ENCODE results near the gene TWF2. TPM values are rescaled to one million over a fixed set of nuclear protein-coding genes. Genes with fewer than 3 reads are reported as not detected.

TWF2 gene
- total and polyA plus RNA-seq, 2 of the 4 experiments (the other 2 are of a cell fraction): 111 to 145 TPM

GRCh38 chr3:52238193-52238760 lies 681 bp downstream of the TWF2 start:
- peak overlapping the region; percentile 95 for H3K4me2 ChIP-seq (ENCODE audit: low read depth, low read length)
- DNase-seq: peak; percentile 12
- peak overlapping the region; percentile 88 for H3K4ac ChIP-seq (ENCODE audit: low read depth, low read length)
- peak overlapping the region; percentile 87 for H3K27ac ChIP-seq (ENCODE audit: insufficient read depth, low read length)
- peak overlapping the region; percentile 95 to 96 for H4K8ac ChIP-seq (ENCODE audit: low read depth in 2 of 2, low read length in 2 of 2)
- no peak; the same call in 1 of the 2 replicates for ATAC-seq (ENCODE audit: low read depth)
- H2BK15ac ChIP-seq (ENCODE audit: low read depth, low read length): peak overlapping the region; percentile 6; the same call in 1 of the 3 replicates
- H3K36me3 ChIP-seq (ENCODE audit: control insufficient read depth, insufficient read depth, low read length): peaks cover 16% of the 10 kb centered on the region; the same call in 1 of the 2 replicates
- peaks cover 28% of the 10 kb centered on the region for H3K9me1 ChIP-seq (ENCODE audit: insufficient read depth, low read length)
- H3K4me1 ChIP-seq (ENCODE audit: control insufficient read depth, insufficient read depth, low read length): peaks cover 25% of the 10 kb centered on the region
- H3K79me1 ChIP-seq (ENCODE audit: low read depth in 1 of 2, low read length in 2 of 2): peaks cover 14 to 73% of the 10 kb centered on the region in 2 experiments
- no peaks in the 10 kb centered on the region for H3K9me3 ChIP-seq (ENCODE audit: control insufficient read depth, insufficient read depth, low read length)
- POLR2A ChIA-PET (ENCODE audit: unreplicated experiment): interaction anchor here (0.6 kb wide), 1 partner anchor 38 kb away, joined by 9 read pairs; no protein-coding TSS in a partner anchor
- WGBS, 2 experiments (ENCODE audit: extremely low coverage in 2 of 2, insufficient read length in 1 of 2): 10% methylated on average over 2 of the region's 11 CpGs; no CpG with 5 or more reads in 1 of the 2 experiments
- H3K4me3 ChIP-seq (ENCODE audit: insufficient read depth, low read depth, low read length): peak overlapping the region; percentile 83
- H2AK9ac ChIP-seq (replicated peaks; ENCODE audit: low read depth, low read length, poor library complexity): peak overlapping the region; percentile 99
- no TSS peak for BruUV-seq (replicated peaks)
- peak overlapping the region; percentile 59 for H3K56ac ChIP-seq (ENCODE audit: extremely low read depth, insufficient read depth, low read length)
- peak overlapping the region; percentile 98 for H3K14ac ChIP-seq (replicated peaks; ENCODE audit: low read depth, low read length)
- peak overlapping the region; percentile 96 for H3K23ac ChIP-seq (ENCODE audit: low read depth, low read length)
- H2AK5ac ChIP-seq (ENCODE audit: low read depth, low read length): peak overlapping the region; percentile 100
- H3K27me3 ChIP-seq (ENCODE audit: control insufficient read depth, insufficient read depth, low read length): no peaks in the 10 kb centered on the region
- H3K9ac ChIP-seq (ENCODE audit: low read depth, low read length): peak overlapping the region; percentile 92
- peak overlapping the region; percentile 39; the same call in 1 of the 2 replicates for H2BK120ac ChIP-seq (ENCODE audit: low read depth, low read length)
- in situ Hi-C loops (cut with MboI; ENCODE audit: low sequenced_read_pairs): no loop called here
- intact Hi-C loops (cut with micrococcal nuclease): loop anchor here (5.0 kb wide), 1 partner anchor 39 kb away; the partner anchor contains the start of gene WDR82
- H4K5ac ChIP-seq (ENCODE audit: low read depth, low read length): peak overlapping the region; percentile 77; the same call in 1 of the 2 replicates
- peak overlapping the region; percentile 97 for H2AFZ ChIP-seq (replicated peaks; ENCODE audit: low read length, poor library complexity)
- H2BK5ac ChIP-seq (ENCODE audit: low read depth, low read length, poor library complexity, severe bottlenecking): peak overlapping the region; percentile 92
- TF ChIP-seq BHLHE40 (IDR thresholded peaks at IDR 0.05; ENCODE audit: low read depth, low read length) (no peak), CEBPB (IDR thresholded peaks at IDR 0.05; ENCODE audit: low read depth, low read length) (no peak), CHD1 (IDR thresholded peaks at IDR 0.05; ENCODE audit: low read depth, low read length) (no peak), FOS (IDR thresholded peaks at IDR 0.05; ENCODE audit: low read depth, low read length) (no peak), RCOR1 (IDR thresholded peaks at IDR 0.05; ENCODE audit: insufficient replicate concordance, low read length) (no peak), MAZ (IDR thresholded peaks at IDR 0.05; ENCODE audit: borderline replicate concordance, low read depth, low read length) (no peak), MXI1 (IDR thresholded peaks at IDR 0.05; ENCODE audit: borderline replicate concordance, low read depth, low read length) (peak; percentile 34; the same call in 1 of the 2 replicates)
- peak overlapping the region; percentile 75 for H3K18ac ChIP-seq (ENCODE audit: low read depth, low read length)
- peak overlapping the region; percentile 91 for H4K91ac ChIP-seq (ENCODE audit: insufficient read depth, low read depth, low read length)
- dilution Hi-C loops (cut with HindIII; ENCODE audit: low sequenced_read_pairs, unreplicated experiment): no loop called here
- CTCF ChIA-PET: interaction anchor here (1.0 to 1.3 kb wide), 3 partner anchors 45 to 101 kb away, joined by 3 to 4 read pairs (median 3); no protein-coding TSS in a partner anchor
- H4K20me1 ChIP-seq (ENCODE audit: insufficient read depth, low read length): peaks cover 30% of the 10 kb centered on the region
- H2BK20ac ChIP-seq (ENCODE audit: low read depth, low read length): no peak overlapping the region
